ENCODE measurements around the gene FKRP.

The FKRP gene

DNA sequence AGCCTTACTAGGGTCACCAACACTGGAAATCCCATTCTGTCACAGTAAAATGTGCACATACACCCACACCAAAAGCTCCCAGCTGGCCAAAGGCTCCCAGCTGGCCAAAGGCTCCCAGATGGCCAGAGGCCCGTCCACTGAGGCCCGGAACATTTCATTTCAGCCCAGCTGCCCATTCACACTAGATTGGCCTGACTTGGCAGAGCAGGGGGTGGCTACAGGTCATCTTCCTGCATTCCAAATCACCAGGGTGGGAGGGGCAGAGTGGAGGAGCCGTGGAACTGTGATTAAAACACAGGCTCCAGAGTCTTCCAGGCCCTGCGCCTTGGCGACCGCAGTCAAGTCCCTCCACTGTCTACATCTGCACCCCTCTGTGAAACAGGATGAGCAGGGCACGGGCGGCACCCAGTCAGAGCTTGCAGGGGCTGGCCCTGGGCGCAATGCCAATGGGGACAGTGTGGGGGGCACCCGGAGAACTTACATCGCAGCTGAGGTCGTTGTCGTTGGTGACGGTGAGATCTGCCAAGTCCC lies 18.8 kb upstream of the FKRP start:
- no peaks in the 10 kb centered on the region for H3K9me2 ChIP-seq (replicated peaks; ENCODE audit: control insufficient read depth, low read length)
- no peaks in the 10 kb centered on the region for H3K27me3 ChIP-seq (ENCODE audit: control insufficient read depth, low read length)
- H3F3A ChIP-seq (ENCODE audit: control insufficient read depth, insufficient read depth): no peaks in the 10 kb centered on the region
- TF ChIP-seq, protein P1, sequence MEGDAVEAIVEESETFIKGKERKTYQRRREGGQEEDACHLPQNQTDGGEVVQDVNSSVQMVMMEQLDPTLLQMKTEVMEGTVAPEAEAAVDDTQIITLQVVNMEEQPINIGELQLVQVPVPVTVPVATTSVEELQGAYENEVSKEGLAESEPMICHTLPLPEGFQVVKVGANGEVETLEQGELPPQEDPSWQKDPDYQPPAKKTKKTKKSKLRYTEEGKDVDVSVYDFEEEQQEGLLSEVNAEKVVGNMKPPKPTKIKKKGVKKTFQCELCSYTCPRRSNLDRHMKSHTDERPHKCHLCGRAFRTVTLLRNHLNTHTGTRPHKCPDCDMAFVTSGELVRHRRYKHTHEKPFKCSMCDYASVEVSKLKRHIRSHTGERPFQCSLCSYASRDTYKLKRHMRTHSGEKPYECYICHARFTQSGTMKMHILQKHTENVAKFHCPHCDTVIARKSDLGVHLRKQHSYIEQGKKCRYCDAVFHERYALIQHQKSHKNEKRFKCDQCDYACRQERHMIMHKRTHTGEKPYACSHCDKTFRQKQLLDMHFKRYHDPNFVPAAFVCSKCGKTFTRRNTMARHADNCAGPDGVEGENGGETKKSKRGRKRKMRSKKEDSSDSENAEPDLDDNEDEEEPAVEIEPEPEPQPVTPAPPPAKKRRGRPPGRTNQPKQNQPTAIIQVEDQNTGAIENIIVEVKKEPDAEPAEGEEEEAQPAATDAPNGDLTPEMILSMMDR (IDR thresholded peaks at IDR 0.05; ENCODE audit: low read depth, low read length, poor library complexity, severe bottlenecking): no peak
- no peak for TF ChIP-seq EZH2phosphoT487 (IDR thresholded peaks at IDR 0.05; ENCODE audit: borderline replicate concordance, low read length)
- H3K4me3 ChIP-seq (ENCODE audit: low read length): no peak overlapping the region
- peaks cover 6% of the 10 kb centered on the region; the same call in 1 of the 2 replicates for H4K20me1 ChIP-seq (ENCODE audit: control insufficient read depth, insufficient read depth, low read depth, low read length)
- H3K27ac ChIP-seq (ENCODE audit: low read depth, low read length): no peak overlapping the region
- peaks cover 25% of the 10 kb centered on the region for H3K79me2 ChIP-seq (ENCODE audit: control insufficient read depth, low read length)
- H3K9me3 ChIP-seq (ENCODE audit: control insufficient read depth, insufficient read depth, low read length): no peaks in the 10 kb centered on the region
- peaks cover 95% of the 10 kb centered on the region for H3K36me3 ChIP-seq (ENCODE audit: control insufficient read depth, low read length)
- no peak overlapping the region for H3K4me2 ChIP-seq (ENCODE audit: low read length)
- peaks cover 22% of the 10 kb centered on the region for H3K4me1 ChIP-seq (ENCODE audit: control insufficient read depth, low read length)

DNA sequence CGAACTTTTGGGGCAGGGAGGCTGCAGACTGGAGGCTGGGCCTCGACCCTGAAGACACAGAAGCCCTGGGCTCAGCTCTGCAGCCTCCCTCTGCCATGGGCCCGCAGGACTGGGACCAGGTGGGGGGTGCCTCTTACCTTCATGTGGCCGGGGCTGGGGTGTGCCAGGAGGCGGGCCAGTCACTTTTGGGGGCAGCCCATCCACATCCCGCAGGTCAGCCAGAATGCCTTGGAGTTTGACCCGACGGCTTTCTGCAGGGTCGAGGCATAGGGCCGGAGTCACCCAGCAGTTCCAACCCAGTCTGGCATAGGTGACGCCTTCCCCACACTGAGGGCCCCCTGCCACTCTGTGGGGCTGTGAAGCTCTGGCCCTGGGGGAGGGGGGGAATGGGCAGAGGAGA lies 18.1 kb upstream of the FKRP start:
- TF ChIP-seq EZH2phosphoT487 (IDR thresholded peaks at IDR 0.05; ENCODE audit: borderline replicate concordance, low read length): no peak
- TF ChIP-seq, protein P1 (IDR thresholded peaks at IDR 0.05; ENCODE audit: low read depth, low read length, poor library complexity, severe bottlenecking): no peak
- H3K9me3 ChIP-seq (ENCODE audit: control insufficient read depth, insufficient read depth, low read length): no peaks in the 10 kb centered on the region
- H3K4me3 ChIP-seq (ENCODE audit: low read length): no peak overlapping the region
- no peaks in the 10 kb centered on the region for H3K9me2 ChIP-seq (replicated peaks; ENCODE audit: control insufficient read depth, low read length)
- no peaks in the 10 kb centered on the region for H3K27me3 ChIP-seq (ENCODE audit: control insufficient read depth, low read length)
- H3K79me2 ChIP-seq (ENCODE audit: control insufficient read depth, low read length): peaks cover 26% of the 10 kb centered on the region
- H3F3A ChIP-seq (ENCODE audit: control insufficient read depth, insufficient read depth): no peaks in the 10 kb centered on the region
- H4K20me1 ChIP-seq (ENCODE audit: control insufficient read depth, insufficient read depth, low read depth, low read length): peaks cover 6% of the 10 kb centered on the region; the same call in 1 of the 2 replicates
- peaks cover 94% of the 10 kb centered on the region for H3K36me3 ChIP-seq (ENCODE audit: control insufficient read depth, low read length)
- no peak overlapping the region for H3K4me2 ChIP-seq (ENCODE audit: low read length)
- H3K27ac ChIP-seq (ENCODE audit: low read depth, low read length): no peak overlapping the region
- H3K4me1 ChIP-seq (ENCODE audit: control insufficient read depth, low read length): peaks cover 15% of the 10 kb centered on the region

DNA sequence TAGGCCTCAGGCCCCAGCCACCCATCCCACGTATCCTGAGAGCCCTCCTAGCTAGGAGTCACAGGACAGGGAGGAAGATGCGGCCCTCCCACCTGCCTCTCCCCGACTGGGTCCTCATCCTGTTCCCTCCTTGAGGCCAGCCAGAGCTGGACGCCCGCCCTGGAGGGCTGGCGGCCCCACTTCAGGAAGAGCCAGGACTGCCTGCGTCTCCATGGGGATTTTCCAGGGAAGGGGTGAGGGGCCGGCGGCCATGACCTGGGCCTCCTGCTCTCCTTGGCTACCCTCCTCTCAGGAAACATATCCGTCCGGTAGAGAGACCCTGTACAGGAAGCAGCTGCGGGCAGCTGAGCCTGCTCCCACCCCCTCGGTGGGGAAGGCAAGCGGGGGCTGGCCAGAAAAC lies 17.6 kb upstream of the FKRP start:
- Histone ChIP-seq H3K4me3 (ENCODE audit: low read length) (no peak overlapping the region), H3K9me3 (ENCODE audit: control insufficient read depth, insufficient read depth, low read length) (no peaks in the 10 kb centered on the region), H3K4me2 (ENCODE audit: low read length) (no peak overlapping the region), H4K20me1 (ENCODE audit: control insufficient read depth, insufficient read depth, low read depth, low read length) (peaks cover 9% of the 10 kb centered on the region; the same call in 1 of the 2 replicates), H3K36me3 (ENCODE audit: control insufficient read depth, low read length) (peaks cover 94% of the 10 kb centered on the region), H3K9me2 (replicated peaks; ENCODE audit: control insufficient read depth, low read length) (no peaks in the 10 kb centered on the region), H3K27ac (ENCODE audit: low read depth, low read length) (no peak overlapping the region), H3F3A (ENCODE audit: control insufficient read depth, insufficient read depth) (no peaks in the 10 kb centered on the region), H3K4me1 (ENCODE audit: control insufficient read depth, low read length) (peaks cover 10% of the 10 kb centered on the region), H3K79me2 (ENCODE audit: control insufficient read depth, low read length) (peaks cover 30% of the 10 kb centered on the region), H3K27me3 (ENCODE audit: control insufficient read depth, low read length) (no peaks in the 10 kb centered on the region)
- TF ChIP-seq, protein P1 (IDR thresholded peaks at IDR 0.05; ENCODE audit: low read depth, low read length, poor library complexity, severe bottlenecking): no peak
- TF ChIP-seq EZH2phosphoT487 (IDR thresholded peaks at IDR 0.05; ENCODE audit: borderline replicate concordance, low read length): no peak
